Stimulated activated CD8-positive, alpha-beta memory T cell treated with anti-CD3 and anti-CD28 coated beads, Interleukin-12 subunit alpha, Interleukin-12 subunit beta, amount 100 ng/mL, for 1 hour (primary cell): Measurements from ENCODE around the gene GPATCH2.
"Not testable (repeated sequence)": the region's sequence is repeated elsewhere in the genome, so short reads cannot be mapped to it uniquely, and the experiment has no call there.

Source experiments
- DNase-seq: peaks from one replicate; pipeline ENCODE4 v3.0.0-alpha.2; 2020; ENCODE audit warnings: low read depth

GPATCH2 gene

GRCh38 chr1:217443845-217444244 lies 187.0 kb downstream of the GPATCH2 start:
- DNase-seq, result no peak

- DNase-seq, result no peak
Measured at GRCh38 chr1:217437376-217437775, 193.5 kb downstream of the GPATCH2 start.

- DNase-seq, result no peak
Measured at GRCh38 chr1:217435204-217435603, 195.7 kb downstream of the GPATCH2 start.

- no peak for DNase-seq
Measured at GRCh38 chr1:217433664-217434063, 197.2 kb downstream of the GPATCH2 start.

- no peak for DNase-seq
Measured at GRCh38 chr1:217432339-217432738, 198.6 kb downstream of the GPATCH2 start.

GRCh38 chr1:217431395-217431794 lies 199.5 kb downstream of the GPATCH2 start:
- DNase-seq, result no peak

- DNase-seq, result no peak
Measured at GRCh38 chr1:217425422-217425821, 205.5 kb downstream of the GPATCH2 start.

- DNase-seq, result no peak
Measured at GRCh38 chr1:217419194-217419551, 211.7 kb downstream of the GPATCH2 start.

- DNase-seq, result no peak
Measured at GRCh38 chr1:217418269-217419193, 212.4 kb downstream of the GPATCH2 start.

GRCh38 chr1:217417363-217417762 lies 213.5 kb downstream of the GPATCH2 start:
- DNase-seq, result no peak

GRCh38 chr1:217407534-217408001 lies 223.3 kb downstream of the GPATCH2 start:
- DNase-seq, result no peak

- DNase-seq, result no peak
Measured at GRCh38 chr1:217403026-217403720, 227.7 kb downstream of the GPATCH2 start.

GRCh38 chr1:217402301-217402700 lies 228.6 kb downstream of the GPATCH2 start:
- DNase-seq, result no peak

- DNase-seq, result no peak
Measured at GRCh38 chr1:217393896-217394295, 237.0 kb downstream of the GPATCH2 start.

- no peak for DNase-seq
Measured at GRCh38 chr1:217392441-217392840, 238.4 kb downstream of the GPATCH2 start.

- no peak for DNase-seq
Measured at GRCh38 chr1:217389895-217390294, 241.0 kb downstream of the GPATCH2 start.

- DNase-seq, result no peak
Measured at GRCh38 chr1:217388522-217389065, 242.3 kb downstream of the GPATCH2 start.

- DNase-seq, result not testable (repeated sequence)
Measured at GRCh38 chr1:217381773-217382172, 249.1 kb downstream of the GPATCH2 start.

GRCh38 chr1:217379804-217380203 lies 251.1 kb downstream of the GPATCH2 start:
- not testable (repeated sequence) for DNase-seq

GRCh38 chr1:217379336-217379735 lies 251.6 kb downstream of the GPATCH2 start:
- no peak for DNase-seq
